ENCODE measurements around the gene RPL23. TPM values are rescaled to one million over a fixed set of nuclear protein-coding genes. Genes with fewer than 3 reads are reported as not detected.

RPL23 gene
- total and polyA plus RNA-seq, 9 of the 15 experiments (the other 6 are each of a cell fraction or from before 2014, with no cell fraction given), result 1,745 to 3,667 (median 3,096) TPM

GRCh38 chr17:38871247-38872015 is 17.9 kb upstream of the RPL23 start (continued):
- TF ChIP-seq FOS (IDR thresholded peaks at IDR 0.05; ENCODE audit: extremely low read depth, insufficient read length), result peak; percentile 54
- TF ChIP-seq NEUROD1 (IDR thresholded peaks at IDR 0.05; ENCODE audit: borderline replicate concordance, low read depth, low read length, partially characterized antibody), result peak; percentile 72

GRCh38 chr17:38870259-38871165 is 17.0 kb upstream of the RPL23 start:
- Histone ChIP-seq H2AFZ (ENCODE audit: low read depth, low read length) (peak overlapping the region; percentile 87), H3K4me1 (replicated peaks in 1 of 2; ENCODE audit: control insufficient read depth in 2 of 2, insufficient read depth in 2 of 2, low read length in 2 of 2) (peaks cover 17 to 52% of the 10 kb centered on the region in 2 experiments), H3K27ac (ENCODE audit: extremely low read depth, low read depth, low read length) (peak overlapping the region; percentile 92), H4K20me1 (replicated peaks; ENCODE audit: control insufficient read depth, insufficient read depth, low read length) (peaks cover 38% of the 10 kb centered on the region), H3K9me1 (ENCODE audit: control insufficient read depth, insufficient read depth, low read length) (peaks cover 17% of the 10 kb centered on the region), H3K4me2 (ENCODE audit: insufficient read depth, low read length) (peak overlapping the region; percentile 98), H3K36me3 (ENCODE audit: control insufficient read depth, insufficient read depth, low read length) (peaks cover 33% of the 10 kb centered on the region; the same call in 2 of the 3 replicates), H3K27me3 (ENCODE audit: control insufficient read depth in 2 of 2, insufficient read depth in 2 of 2, low read length in 2 of 2) (no peaks in the 10 kb centered on the region), H3K79me2 (ENCODE audit: control insufficient read depth, insufficient read depth, low read length) (peaks cover 55% of the 10 kb centered on the region), H3K9ac (ENCODE audit: insufficient read depth in 1 of 2, low read depth in 2 of 2, low read length in 2 of 2) (peak overlapping the region; percentile 91 to 94), H3K4me3 (peak overlapping the region; percentile 97), H3K9me3 (replicated peaks; ENCODE audit: control insufficient read depth, insufficient read depth, low read depth, low read length) (no peaks in the 10 kb centered on the region)
- CTCF ChIA-PET (ENCODE audit: low intra/inter-chr PET ratio), result no interaction called here
- in situ Hi-C loops (cut with MboI), result no loop called here
- ATAC-seq, result peak; percentile 76
- POLR2A ChIA-PET, result interaction anchor here (0.6 to 5.0 kb wide), 25 partner anchors 9 to 237 kb away, joined by 3 to 70 read pairs (median 4); partner anchors contain the start of genes FBXO47 and RPL23
- 1% methylated on average over 34 of the region's 56 CpGs for WGBS (ENCODE audit: insufficient coverage, low coverage, missing lambda C conversion rate)
- no peak for FAIRE-seq
- BruUV-seq (replicated peaks), result no TSS peak
- DNase-seq (ENCODE audit: extremely low read depth in 1 of 4, low spot score in 3 of 4), result peak; percentile 80 to 90 (median 84)
- intact Hi-C loops (cut with micrococcal nuclease), result loop anchor here (5.0 kb wide), 2 partner anchors 57 to 112 kb away; partner anchors contain the start of gene LASP1NB
- TF ChIP-seq ZNF639 (CRISPR knock-in tag; conservative IDR thresholded peaks at IDR 0.05 in 1 of 2, IDR thresholded peaks at IDR 0.05 in 1 of 2) (no peak), XRCC3 (IDR thresholded peaks at IDR 0.05) (no peak), ZBTB2 (IDR thresholded peaks at IDR 0.05) (0 out of 2 replicates have a peak, but pooled peaks have one; percentile 51), ZNF764 (CRISPR knock-in tag; IDR thresholded peaks at IDR 0.05; ENCODE audit: low read depth) (no peak), BACH1 (tag; IDR thresholded peaks at IDR 0.05) (no peak), ZNF263 (CRISPR knock-in tag; IDR thresholded peaks at IDR 0.05; ENCODE audit: borderline replicate concordance) (peak; percentile 53; the same call in 1 of the 2 replicates), CBFA2T3 (IDR thresholded peaks at IDR 0.05) (no peak), ZNF398 (CRISPR knock-in tag; IDR thresholded peaks at IDR 0.05) (no peak), ZNF133 (CRISPR knock-in tag; IDR thresholded peaks at IDR 0.05) (no peak), OTX1 (CRISPR knock-in tag; IDR thresholded peaks at IDR 0.05) (no peak), C11orf30 (IDR thresholded peaks at IDR 0.05; ENCODE audit: low read depth) (no peak)
